ENCODE measurements around the gene APBA3. TPM values are rescaled to one million over a fixed set of nuclear protein-coding genes. Genes with fewer than 3 reads are reported as not detected.

APBA3 gene
- total RNA-seq, 2 donors from 2014 or later: 27.5 to 42.2 TPM

GRCh38 chr19:3800996-3801395 is 39.5 kb upstream of the APBA3 start:
- no peak overlapping the region for H3K27ac ChIP-seq (ENCODE audit: low read depth, low read length)
- peaks cover 33% of the 10 kb centered on the region for H3K27me3 ChIP-seq (ENCODE audit: control insufficient read depth, insufficient read depth, low read length, poor library complexity, severe bottlenecking)
- WGBS, 2 experiments (ENCODE audit: insufficient coverage in 1 of 2, insufficient read length in 1 of 2): 54 to 60% methylated on average over 16 to 21 of the region's 21 CpGs
- no peaks in the 10 kb centered on the region for H3K4me1 ChIP-seq (ENCODE audit: control insufficient read depth, insufficient read depth, low read length)
- H3K9ac ChIP-seq (ENCODE audit: extremely low read depth, low read length, poor library complexity, severe bottlenecking): no peak overlapping the region
- H3K9me3 Mint-ChIP-seq: peaks cover 7% of the 10 kb centered on the region
- no peaks in the 10 kb centered on the region for H3K9me3 ChIP-seq (ENCODE audit: control insufficient read depth, low read length)
- peak overlapping the region; percentile 40 for H3K4me3 Mint-ChIP-seq
- no peaks in the 10 kb centered on the region for H3K36me3 ChIP-seq (ENCODE audit: control insufficient read depth, insufficient read depth, low read length)
- DNase-seq: no peak
- no peak overlapping the region for H3K27ac Mint-ChIP-seq
- H3K4me1 Mint-ChIP-seq: no peaks in the 10 kb centered on the region
- peak overlapping the region; percentile 53 for H3K4me3 ChIP-seq (ENCODE audit: low read length)
- no peak for TF ChIP-seq CTCF (conservative IDR thresholded peaks at IDR 0.05)
- H3K36me3 Mint-ChIP-seq (ENCODE audit: low read depth): no peaks in the 10 kb centered on the region
- H3K27me3 Mint-ChIP-seq (ENCODE audit: insufficient read depth): peaks cover 40% of the 10 kb centered on the region

GRCh38 chr19:3798137-3798536 is 36.6 kb upstream of the APBA3 start:
- H3K9me3 ChIP-seq (ENCODE audit: control insufficient read depth, low read length): no peaks in the 10 kb centered on the region
- no peak for TF ChIP-seq CTCF (conservative IDR thresholded peaks at IDR 0.05)
- no peak overlapping the region for H3K4me3 ChIP-seq (ENCODE audit: low read length)
- Mint-ChIP-seq H3K4me1 (no peaks in the 10 kb centered on the region), H3K4me3 (no peak overlapping the region), H3K36me3 (ENCODE audit: low read depth) (no peaks in the 10 kb centered on the region), H3K9me3 (peaks cover 7% of the 10 kb centered on the region), H3K27me3 (ENCODE audit: insufficient read depth) (peaks cover 46% of the 10 kb centered on the region), H3K27ac (no peak overlapping the region)
- no peak for DNase-seq
- no peak overlapping the region for H3K27ac ChIP-seq (ENCODE audit: low read depth, low read length)
- H3K9ac ChIP-seq (ENCODE audit: extremely low read depth, low read length, poor library complexity, severe bottlenecking): no peak overlapping the region
- H3K36me3 ChIP-seq (ENCODE audit: control insufficient read depth, insufficient read depth, low read length): no peaks in the 10 kb centered on the region
- H3K4me1 ChIP-seq (ENCODE audit: control insufficient read depth, insufficient read depth, low read length): no peaks in the 10 kb centered on the region
- peaks cover 33% of the 10 kb centered on the region for H3K27me3 ChIP-seq (ENCODE audit: control insufficient read depth, insufficient read depth, low read length, poor library complexity, severe bottlenecking)
- 86 to 88% methylated on average over 4 to 6 of the region's 6 CpGs for WGBS, 2 experiments (ENCODE audit: insufficient coverage in 1 of 2, insufficient read length in 1 of 2)

- H3K27me3 ChIP-seq (ENCODE audit: control insufficient read depth, insufficient read depth, low read length, poor library complexity, severe bottlenecking): peaks cover 20% of the 10 kb centered on the region
- no peaks in the 10 kb centered on the region for H3K36me3 ChIP-seq (ENCODE audit: control insufficient read depth, insufficient read depth, low read length)
- H3K4me3 ChIP-seq (ENCODE audit: low read length): no peak overlapping the region
- H3K27ac Mint-ChIP-seq: no peak overlapping the region
- 83 to 95% methylated on average over 1 to 2 of the region's 2 CpGs for WGBS, 2 experiments (ENCODE audit: insufficient coverage in 1 of 2, insufficient read length in 1 of 2)
- no peaks in the 10 kb centered on the region for H3K4me1 ChIP-seq (ENCODE audit: control insufficient read depth, insufficient read depth, low read length)
- no peak for DNase-seq
- no peaks in the 10 kb centered on the region for H3K9me3 ChIP-seq (ENCODE audit: control insufficient read depth, low read length)
- H3K4me3 Mint-ChIP-seq: no peak overlapping the region
- TF ChIP-seq CTCF (conservative IDR thresholded peaks at IDR 0.05): no peak
- H3K27ac ChIP-seq (ENCODE audit: low read depth, low read length): no peak overlapping the region
- no peaks in the 10 kb centered on the region for H3K4me1 Mint-ChIP-seq
- H3K9ac ChIP-seq (ENCODE audit: extremely low read depth, low read length, poor library complexity, severe bottlenecking): no peak overlapping the region
- H3K36me3 Mint-ChIP-seq (ENCODE audit: low read depth): no peaks in the 10 kb centered on the region
- H3K27me3 Mint-ChIP-seq (ENCODE audit: insufficient read depth): peaks cover 31% of the 10 kb centered on the region
- H3K9me3 Mint-ChIP-seq: peaks cover 7% of the 10 kb centered on the region
These were observed 34.9 kb upstream of the APBA3 start for GRCh38 chr19:3796358-3796757.
